ENCODE data around the gene FOSL1. TPM values are rescaled to one million over a fixed set of nuclear protein-coding genes. Genes with fewer than 3 reads are reported as not detected.

FOSL1 gene
- polyA plus RNA-seq, 1 donor (not counting 4 experiments of a cell fraction or from before 2014, with no cell fraction given), result 21.8 TPM

GRCh38 chr11:65922565-65922964 lies 22.4 kb upstream of the FOSL1 start:
- Histone ChIP-seq H3K27me3 (ENCODE audit: control insufficient read depth, extremely low read depth, insufficient read depth, low read length) (no peaks in the 10 kb centered on the region), H3K36me3 (ENCODE audit: control insufficient read depth in 2 of 2, extremely low read depth in 1 of 2, insufficient read depth in 2 of 2, low read length in 2 of 2) (peaks cover 8 to 23% of the 10 kb centered on the region in 2 experiments), H3K4me1 (ENCODE audit: control insufficient read depth, extremely low read depth, insufficient read depth, low read length) (peaks cover 25% of the 10 kb centered on the region), H3K9me1 (ENCODE audit: control insufficient read depth, extremely low read depth, insufficient read depth, low read length) (no peaks in the 10 kb centered on the region), H3K27ac (ENCODE audit: control insufficient read depth, insufficient read depth, low read length) (no peak overlapping the region), H3K79me2 (ENCODE audit: control insufficient read depth, insufficient read depth, low read length) (peaks cover 29% of the 10 kb centered on the region), H2AFZ (ENCODE audit: control insufficient read depth, low read length) (no peak overlapping the region), H3K4me3 (ENCODE audit: control insufficient read depth in 2 of 3, extremely low read depth in 1 of 3, insufficient read depth in 2 of 3, low read depth in 1 of 3, low read length in 3 of 3) (no peak overlapping the region), H3K9me3 (ENCODE audit: control insufficient read depth, low read depth, low read length) (no peaks in the 10 kb centered on the region), H4K20me1 (ENCODE audit: control insufficient read depth, extremely low read depth, insufficient read depth, low read length) (no peaks in the 10 kb centered on the region), H3K4me2 (ENCODE audit: control insufficient read depth, extremely low read depth, insufficient read depth, low read depth, low read length) (peak overlapping the region; percentile 30), H3K9ac (ENCODE audit: control insufficient read depth, extremely low read depth, insufficient read depth, low read length) (no peak overlapping the region)
- no peak for TF ChIP-seq CTCF (optimal IDR thresholded peaks at IDR 0.05 in 1 of 3, IDR thresholded peaks at IDR 0.05 in 1 of 3, conservative IDR thresholded peaks at IDR 0.05 in 1 of 3; ENCODE audit: extremely low read depth in 1 of 3, insufficient read depth in 2 of 3, low read length in 3 of 3)
- TF ChIP-seq EZH2 (IDR thresholded peaks at IDR 0.05; ENCODE audit: low read length), result no peak
- DNase-seq (ENCODE audit: low read depth, low spot score) (no peak), FAIRE-seq (no peak)
- dilution Hi-C loops (cut with MboI; ENCODE audit: extremely low pct_ligation_motif_present, low sequenced_read_pairs), result no loop called here

GRCh38 chr11:65921876-65922275 lies 21.7 kb upstream of the FOSL1 start:
- Histone ChIP-seq H3K4me2 (ENCODE audit: control insufficient read depth, extremely low read depth, insufficient read depth, low read depth, low read length) (no peak overlapping the region), H2AFZ (ENCODE audit: control insufficient read depth, low read length) (no peak overlapping the region), H4K20me1 (ENCODE audit: control insufficient read depth, extremely low read depth, insufficient read depth, low read length) (no peaks in the 10 kb centered on the region), H3K27me3 (ENCODE audit: control insufficient read depth, extremely low read depth, insufficient read depth, low read length) (no peaks in the 10 kb centered on the region), H3K9me3 (ENCODE audit: control insufficient read depth, low read depth, low read length) (no peaks in the 10 kb centered on the region), H3K79me2 (ENCODE audit: control insufficient read depth, insufficient read depth, low read length) (peaks cover 36% of the 10 kb centered on the region), H3K4me1 (ENCODE audit: control insufficient read depth, extremely low read depth, insufficient read depth, low read length) (peaks cover 32% of the 10 kb centered on the region), H3K9me1 (ENCODE audit: control insufficient read depth, extremely low read depth, insufficient read depth, low read length) (no peaks in the 10 kb centered on the region), H3K4me3 (ENCODE audit: control insufficient read depth in 2 of 3, extremely low read depth in 1 of 3, insufficient read depth in 2 of 3, low read depth in 1 of 3, low read length in 3 of 3) (no peak overlapping the region), H3K36me3 (ENCODE audit: control insufficient read depth in 2 of 2, extremely low read depth in 1 of 2, insufficient read depth in 2 of 2, low read length in 2 of 2) (peaks cover 8 to 23% of the 10 kb centered on the region in 2 experiments), H3K9ac (ENCODE audit: control insufficient read depth, extremely low read depth, insufficient read depth, low read length) (no peak overlapping the region), H3K27ac (ENCODE audit: control insufficient read depth, insufficient read depth, low read length) (no peak overlapping the region)
- dilution Hi-C loops (cut with MboI; ENCODE audit: extremely low pct_ligation_motif_present, low sequenced_read_pairs), result no loop called here
- DNase-seq (ENCODE audit: low read depth, low spot score), result no peak
- TF ChIP-seq CTCF (optimal IDR thresholded peaks at IDR 0.05 in 1 of 3, IDR thresholded peaks at IDR 0.05 in 1 of 3, conservative IDR thresholded peaks at IDR 0.05 in 1 of 3; ENCODE audit: extremely low read depth in 1 of 3, insufficient read depth in 2 of 3, low read length in 3 of 3), result no peak
- no peak for FAIRE-seq

Measured in keratinocyte (primary cell).